Measurements from ENCODE around the gene GPR62. TPM values are rescaled to one million over a fixed set of nuclear protein-coding genes. Genes with fewer than 3 reads are reported as not detected.
A peak's percentile ranks its signal among the peaks of the same experiment; 100 is the strongest.

GPR62 gene
- polyA plus RNA-seq, 1 of the 3 experiments (the other 2 are of a cell fraction) = 0.02 TPM

GRCh38 chr3:51982838-51983577 is 27.8 kb downstream of the GPR62 start, which contains the start of gene ACY1 (continued):
- peak; percentile 4; the same call in 1 of the 2 replicates for TF ChIP-seq CTCF (IDR thresholded peaks at IDR 0.05)
- TF ChIP-seq JUND (IDR thresholded peaks at IDR 0.05) = no peak
- TF ChIP-seq YY1 (IDR thresholded peaks at IDR 0.05; ENCODE audit: low read depth) = no peak
- TF ChIP-seq RXRA (IDR thresholded peaks at IDR 0.05; ENCODE audit: borderline replicate concordance, low read depth) = no peak
- TF ChIP-seq IRF3 (IDR thresholded peaks at IDR 0.05; ENCODE audit: low read depth, low read length) = no peak
- TF ChIP-seq TEAD4 (IDR thresholded peaks at IDR 0.05; ENCODE audit: borderline replicate concordance, insufficient read depth) = no peak
- no peak for TF ChIP-seq GATA2 (CRISPR knock-in tag; IDR thresholded peaks at IDR 0.05)
- peak; percentile 95 for TF ChIP-seq MXI1 (IDR thresholded peaks at IDR 0.05; ENCODE audit: low read depth, low read length)
- no peak for TF ChIP-seq RCOR1 (IDR thresholded peaks at IDR 0.05; ENCODE audit: low read length)
- TF ChIP-seq MEF2A (IDR thresholded peaks at IDR 0.05; ENCODE audit: borderline replicate concordance, low read depth) = no peak
- TF ChIP-seq PBX3 (IDR thresholded peaks at IDR 0.05) = no peak; the same call in none of the 2 replicates
- TF ChIP-seq EZH2phosphoT487 (IDR thresholded peaks at IDR 0.05; ENCODE audit: borderline replicate concordance, low read depth) = no peak
- TF ChIP-seq CHD2 (IDR thresholded peaks at IDR 0.05; ENCODE audit: low read length, partially characterized antibody) = no peak
- no peak; the same call in 1 of the 2 replicates for TF ChIP-seq NRF1 (IDR thresholded peaks at IDR 0.05; ENCODE audit: low read depth, low read length)
- TF ChIP-seq FOSL2 (IDR thresholded peaks at IDR 0.05; ENCODE audit: borderline replicate concordance, low read depth) = no peak
- no peak for TF ChIP-seq FOXM1 (IDR thresholded peaks at IDR 0.05; ENCODE audit: low read depth)
- TF ChIP-seq TCF12 (IDR thresholded peaks at IDR 0.05) = no peak
- peak; percentile 89 for TF ChIP-seq USF1 (IDR thresholded peaks at IDR 0.05; ENCODE audit: borderline replicate concordance, low read depth)
- TF ChIP-seq MAX (IDR thresholded peaks at IDR 0.05; ENCODE audit: low read depth) = peak; percentile 98
- 0 out of 2 replicates have a peak, but pooled peaks have one; percentile 53 for TF ChIP-seq SIN3A (IDR thresholded peaks at IDR 0.05; ENCODE audit: borderline replicate concordance, low read depth, low read length)
- 0 out of 2 replicates have a peak, but pooled peaks have one; percentile 0 for TF ChIP-seq SMC3 (IDR thresholded peaks at IDR 0.05; ENCODE audit: low read depth, low read length)
- TF ChIP-seq POLR2AphosphoS5 (IDR thresholded peaks at IDR 0.05; ENCODE audit: low read depth, low read length) = peak; percentile 32; the same call in 1 of the 2 replicates
- TF ChIP-seq GABPA (IDR thresholded peaks at IDR 0.05; ENCODE audit: low read depth) = peak; percentile 57
- no peak; the same call in 1 of the 2 replicates for TF ChIP-seq FOXJ3 (CRISPR knock-in tag; IDR thresholded peaks at IDR 0.05)
- TF ChIP-seq ZBTB33 (IDR thresholded peaks at IDR 0.05; ENCODE audit: borderline replicate concordance, low read depth) = no peak
- TF ChIP-seq TAF1 (IDR thresholded peaks at IDR 0.05; ENCODE audit: borderline replicate concordance, low read depth, low read length) = peak; percentile 49; the same call in 1 of the 2 replicates
- no peak for TF ChIP-seq EP300 (IDR thresholded peaks at IDR 0.05; ENCODE audit: borderline replicate concordance in 1 of 2, low read depth in 1 of 2, low read length in 1 of 2)
